GM19023 (cell line): ENCODE results near the gene PPP1R10.

Experiments
- ATAC-seq: cut with Tn5 transposase; IDR thresholded peaks from one replicate; pipeline ENCODE4 v1.9.1; 2021; ENCODE audit warnings: mild to moderate bottlenecking, moderate library complexity; ENCODE audit not compliant: unreplicated experiment

The PPP1R10 gene

GRCh38 chr6:30625511-30625910, 8.5 kb upstream of the PPP1R10 start:
- ATAC-seq = no peak

GRCh38 chr6:30619561-30619960, 2.5 kb upstream of the PPP1R10 start:
- no peak for ATAC-seq

GRCh38 chr6:30618270-30618797, 1.3 kb upstream of the PPP1R10 start:
- no peak for ATAC-seq

- peak; percentile 79 for ATAC-seq
Observed at GRCh38 chr6:30617565-30618269, 674 bp upstream of the PPP1R10 start, which contains the start of gene MRPS18B. Gene MRPS18B, plus strand, starts transcription at chr6:30617840. Its CDS starts 26 bp downstream, at chr6:30617866.

- no peak for ATAC-seq
Observed at GRCh38 chr6:30615958-30616810, 859 bp downstream of the PPP1R10 start.

GRCh38 chr6:30615219-30615957, 1.7 kb downstream of the PPP1R10 start:
- no peak for ATAC-seq

GRCh38 chr6:30614843-30615218, 2.2 kb downstream of the PPP1R10 start:
- peak; percentile 25 for ATAC-seq

GRCh38 chr6:30614044-30614842, 2.8 kb downstream of the PPP1R10 start:
- ATAC-seq = no peak

- no peak for ATAC-seq
Observed at GRCh38 chr6:30613251-30614043, 3.6 kb downstream of the PPP1R10 start.

GRCh38 chr6:30612687-30613248, 4.3 kb downstream of the PPP1R10 start:
- ATAC-seq = no peak

- ATAC-seq = no peak
Observed at GRCh38 chr6:30612213-30612612, 4.8 kb downstream of the PPP1R10 start.

GRCh38 chr6:30611856-30612194, 5.2 kb downstream of the PPP1R10 start:
- no peak for ATAC-seq

GRCh38 chr6:30611150-30611855, 5.7 kb downstream of the PPP1R10 start:
- ATAC-seq = no peak

GRCh38 chr6:30610065-30610464, 7.0 kb downstream of the PPP1R10 start:
- no peak for ATAC-seq

GRCh38 chr6:30603961-30604360, 13.1 kb downstream of the PPP1R10 start:
- ATAC-seq = no peak

- no peak for ATAC-seq
Observed at GRCh38 chr6:30601815-30602641, 15.0 kb downstream of the PPP1R10 start.

- ATAC-seq = no peak
Observed at GRCh38 chr6:30601436-30601814, 15.6 kb downstream of the PPP1R10 start.

- ATAC-seq = no peak
Observed at GRCh38 chr6:30600451-30600961, 16.5 kb downstream of the PPP1R10 start.
